Activated naive CD4-positive, alpha-beta T cell treated with anti-CD3 and anti-CD28 coated beads for 36 hours (primary cell): ENCODE measurements around the gene CROCC. TPM values are rescaled to one million over a fixed set of nuclear protein-coding genes. Genes with fewer than 3 reads are reported as not detected.

Experiments
- CTCF ChIA-PET: fragments of 350-600 bp; sonication (Branson Sonifier 250); formaldehyde crosslinking; loops from one replicate; lab custom pipeline; 2021; ENCODE audit warnings: antibody characterized with exemption; lab: Charles Lee
- DNase-seq: peaks from one replicate; pipeline ENCODE4 v3.0.0-alpha.2; 2020
- H3K27ac Mint-ChIP-seq: one replicate; pipeline ENCODE4 v1.8.0; 2021; ENCODE audit warnings: mild to moderate bottlenecking, mixed read lengths
- H3K27me3 Mint-ChIP-seq: one replicate; pipeline ENCODE4 v1.8.0; 2021; ENCODE audit warnings: low read depth, mixed read lengths
- H3K36me3 Mint-ChIP-seq: one replicate; pipeline ENCODE4 v1.8.0; 2021; ENCODE audit warnings: low read depth, mixed read lengths
- H3K4me1 Mint-ChIP-seq: one replicate; pipeline ENCODE4 v1.8.0; 2021; ENCODE audit warnings: low read depth, mixed read lengths
- H3K4me3 Mint-ChIP-seq: one replicate; pipeline ENCODE4 v1.8.0; 2021; ENCODE audit warnings: mild to moderate bottlenecking, moderate library complexity, mixed read lengths
- H3K9me3 Mint-ChIP-seq: one replicate; pipeline ENCODE4 v1.8.0; 2021; ENCODE audit warnings: mixed read lengths
- intact Hi-C: fragments of 100-400 bp; cut with micrococcal nuclease; formaldehyde crosslinking; loops from one replicate; pipeline ENCODE4 v1.15.1; 2023
- total RNA-seq, 2 experiments: library from RNA; stranded (reverse); gene quantifications; one replicate each; pipeline ENCODE4 v1.2.3, GENCODE V29; 2021

CROCC gene
- total RNA-seq, 2 experiments from 2014 or later, result 15.5 to 15.7 TPM

DNA sequence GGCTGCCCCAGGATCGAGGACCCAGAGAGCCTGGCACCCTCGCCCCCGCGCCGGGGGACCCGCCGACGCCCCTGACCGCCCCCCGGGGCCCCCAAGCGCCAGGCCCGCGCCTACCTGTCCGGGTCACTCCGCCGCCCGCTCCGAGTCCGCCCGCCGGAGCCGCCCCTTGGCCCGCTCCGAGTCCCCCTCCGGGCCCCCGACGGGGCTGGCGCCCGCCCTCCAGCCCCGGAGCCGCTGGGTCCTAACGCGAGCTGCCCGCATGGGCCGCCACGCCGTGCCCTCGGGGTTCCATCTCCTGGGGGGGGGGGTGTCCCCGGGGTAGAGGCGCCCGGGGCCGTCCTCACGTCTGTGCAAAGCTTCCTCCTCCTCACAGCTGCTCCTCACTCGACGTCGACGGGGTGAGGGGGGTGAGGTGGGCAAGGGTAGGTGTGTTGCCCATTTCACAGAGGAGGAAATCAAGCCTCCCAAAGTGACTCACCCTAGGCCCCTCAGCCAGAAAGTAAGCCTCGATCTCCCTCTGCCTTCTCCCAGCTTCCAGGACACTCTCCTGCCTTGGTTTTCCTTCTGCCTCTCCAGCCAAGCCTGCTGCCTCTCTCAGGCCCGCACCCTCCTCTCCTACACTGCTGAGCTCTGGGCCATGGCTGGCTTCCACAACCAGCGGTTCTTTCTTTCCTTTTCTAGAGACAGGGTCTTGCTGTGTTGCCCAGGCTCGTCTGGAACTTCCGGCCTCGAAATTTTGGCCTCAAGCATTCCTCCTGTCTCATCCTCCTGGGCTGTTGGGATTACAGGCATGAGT lies 58.9 kb downstream of the CROCC start, which contains the start of gene MFAP2:
Gene MFAP2, minus strand, starts transcription at position 148 of the 796 bp plus-strand sequence. CDS start 2,347 bp downstream, outside the sequence.
- H3K36me3 Mint-ChIP-seq, result peaks cover under 1% of the 10 kb centered on the region
- H3K27me3 Mint-ChIP-seq, result peaks cover 24% of the 10 kb centered on the region
- H3K4me3 Mint-ChIP-seq, result peak within 1 kb of the TSS; percentile 44
- CTCF ChIA-PET, result interaction anchor here (1.3 kb wide), 1 partner anchor 29 kb away, joined by 3 read pairs; no protein-coding TSS in a partner anchor
- intact Hi-C loops, result no loop called here
- DNase-seq, result peak; percentile 11
- no peaks in the 10 kb centered on the region for H3K9me3 Mint-ChIP-seq
- peaks cover 11% of the 10 kb centered on the region for H3K4me1 Mint-ChIP-seq
- no peak within 1 kb of the TSS for H3K27ac Mint-ChIP-seq

DNA sequence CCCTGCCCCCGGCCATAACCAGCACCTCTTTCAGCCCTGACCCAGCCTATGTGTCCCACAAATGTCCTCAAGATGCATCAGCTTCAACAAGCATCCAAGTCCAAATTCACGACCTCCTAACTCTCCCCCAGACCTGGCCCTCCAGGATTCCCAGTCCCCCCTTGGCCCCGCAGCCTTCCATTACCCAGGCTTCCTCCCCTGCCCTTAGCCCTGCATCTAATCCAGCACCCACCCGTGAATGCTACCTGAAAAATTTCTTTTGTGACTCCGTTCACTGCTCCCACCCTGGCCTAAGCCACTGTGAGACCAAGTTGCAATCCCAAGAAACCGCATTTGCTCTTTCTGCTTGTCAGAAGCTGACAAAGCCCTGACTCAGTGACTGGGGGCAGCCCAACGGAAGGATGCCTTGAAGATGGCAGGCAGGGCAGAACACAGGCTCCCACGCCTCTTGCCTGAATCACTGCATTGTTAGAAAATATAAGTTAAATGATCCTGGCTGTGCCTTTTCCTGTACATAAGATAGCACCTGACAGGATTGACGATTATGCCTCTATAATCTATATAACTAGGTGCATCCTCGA lies 59.6 kb downstream of the CROCC start:
- peak overlapping the region; percentile 44 for H3K4me3 Mint-ChIP-seq
- no peaks in the 10 kb centered on the region for H3K9me3 Mint-ChIP-seq
- no peak for DNase-seq
- H3K4me1 Mint-ChIP-seq, result peaks cover 11% of the 10 kb centered on the region
- CTCF ChIA-PET, result interaction anchor here (0.6 to 1.3 kb wide), 2 partner anchors 21 to 30 kb away, joined by 3 read pairs; no protein-coding TSS in a partner anchor
- peaks cover 24% of the 10 kb centered on the region for H3K27me3 Mint-ChIP-seq
- intact Hi-C loops, result no loop called here
- no peak overlapping the region for H3K27ac Mint-ChIP-seq
- peaks cover 4% of the 10 kb centered on the region for H3K36me3 Mint-ChIP-seq

DNA sequence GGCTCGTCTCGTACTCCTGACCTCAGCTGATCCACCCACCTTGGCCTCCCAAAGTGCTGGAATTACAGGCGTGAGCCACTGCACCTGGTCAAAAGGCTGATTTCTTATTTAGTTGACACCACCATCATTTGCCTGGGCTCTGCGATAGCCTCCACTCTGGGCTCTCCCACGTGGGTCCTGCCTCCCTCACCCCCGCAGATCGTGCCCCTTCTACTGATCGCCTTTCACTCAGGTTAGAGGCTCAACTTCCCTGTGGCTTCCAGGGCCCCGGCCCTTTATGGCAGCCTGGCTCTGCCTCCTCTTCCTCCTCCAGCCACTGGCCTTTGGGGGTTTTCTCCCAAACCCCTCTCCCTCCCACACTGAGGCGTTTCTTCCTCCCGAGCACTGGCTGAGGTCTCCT lies 61.2 kb downstream of the CROCC start:
- H3K4me3 Mint-ChIP-seq, result no peak overlapping the region
- peaks cover 24% of the 10 kb centered on the region for H3K27me3 Mint-ChIP-seq
- peaks cover 8% of the 10 kb centered on the region for H3K36me3 Mint-ChIP-seq
- no peaks in the 10 kb centered on the region for H3K9me3 Mint-ChIP-seq
- H3K4me1 Mint-ChIP-seq, result peaks cover 11% of the 10 kb centered on the region
- intact Hi-C loops, result no loop called here
- DNase-seq, result no peak
- CTCF ChIA-PET, result interaction anchor here (0.7 kb wide), 1 partner anchor 59 kb away, joined by 7 read pairs; no protein-coding TSS in a partner anchor
- no peak overlapping the region for H3K27ac Mint-ChIP-seq

DNA sequence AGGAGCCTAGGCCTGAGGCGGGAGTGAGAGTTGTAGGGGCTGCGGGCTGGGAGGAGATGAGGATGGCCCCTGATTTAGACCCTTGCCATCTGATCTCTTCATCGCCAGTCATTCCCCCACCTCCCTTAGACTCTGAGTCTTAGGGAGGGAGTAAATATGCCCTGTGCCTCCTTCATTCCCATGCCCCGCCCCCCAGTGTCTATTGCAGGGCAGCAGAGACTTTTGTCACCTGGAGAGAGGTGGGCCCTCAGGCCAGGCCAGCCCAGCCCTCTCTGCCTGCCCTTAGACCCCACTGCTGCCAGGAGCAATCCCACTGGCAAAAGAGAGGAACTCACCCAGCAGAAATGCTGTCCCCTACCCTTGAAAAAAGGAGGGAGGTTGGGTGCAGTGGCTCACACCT lies 61.9 kb downstream of the CROCC start:
- H3K4me1 Mint-ChIP-seq, result peaks cover 11% of the 10 kb centered on the region
- CTCF ChIA-PET, result no interaction called here
- intact Hi-C loops, result no loop called here
- peaks cover 10% of the 10 kb centered on the region for H3K36me3 Mint-ChIP-seq
- H3K27me3 Mint-ChIP-seq, result peaks cover 24% of the 10 kb centered on the region
- DNase-seq, result no peak
- no peaks in the 10 kb centered on the region for H3K9me3 Mint-ChIP-seq
- no peak overlapping the region for H3K4me3 Mint-ChIP-seq
- no peak overlapping the region for H3K27ac Mint-ChIP-seq

DNA sequence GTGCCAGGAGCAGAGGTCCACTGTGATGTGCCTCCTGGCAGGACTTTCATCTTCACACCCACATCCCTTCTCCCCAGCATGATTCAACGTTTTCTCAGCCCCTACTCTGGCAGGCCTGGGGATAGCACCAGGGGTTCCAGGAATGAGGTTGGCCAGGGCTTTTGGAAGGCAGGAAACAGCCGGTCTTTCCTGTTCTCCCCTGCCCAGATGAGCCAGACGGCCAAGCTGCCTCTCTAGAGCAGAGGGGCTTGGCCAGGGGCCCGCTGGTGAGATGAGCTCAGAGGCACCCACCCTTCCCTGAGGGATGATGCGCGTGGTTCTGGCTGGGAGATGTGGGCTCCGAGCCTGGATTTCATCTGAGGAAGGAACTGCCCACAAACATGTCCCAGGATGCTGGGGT lies 63.0 kb downstream of the CROCC start:
- DNase-seq, result no peak
- CTCF ChIA-PET, result no interaction called here
- intact Hi-C loops, result no loop called here
- Mint-ChIP-seq H3K9me3 (no peaks in the 10 kb centered on the region), H3K27me3 (peaks cover 20% of the 10 kb centered on the region), H3K36me3 (peaks cover 14% of the 10 kb centered on the region), H3K4me3 (no peak overlapping the region), H3K4me1 (peaks cover 11% of the 10 kb centered on the region), H3K27ac (no peak overlapping the region)

DNA sequence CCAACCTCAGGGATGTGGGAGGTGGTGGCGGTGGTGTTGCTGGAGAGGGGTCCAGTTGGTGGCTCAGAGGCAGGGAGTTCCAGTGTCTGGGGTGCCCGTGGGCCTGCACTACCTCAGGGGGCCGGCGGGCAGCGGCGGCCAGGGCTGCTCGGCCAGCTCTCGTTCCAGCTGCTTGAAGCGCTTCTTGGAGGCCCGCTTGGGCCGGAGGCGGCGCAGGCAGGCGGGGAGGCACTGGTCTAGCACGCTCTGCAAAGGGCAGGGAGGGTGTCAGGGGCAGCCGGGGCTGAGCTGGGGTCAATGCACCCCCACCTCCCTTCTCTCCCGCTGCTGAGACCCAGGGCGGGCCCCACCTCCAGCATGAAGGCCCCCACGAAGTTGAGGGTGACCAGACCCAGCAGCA lies 64.4 kb downstream of the CROCC start:
- Mint-ChIP-seq H3K4me3 (no peak overlapping the region), H3K27me3 (peaks cover 13% of the 10 kb centered on the region), H3K36me3 (peaks cover 14% of the 10 kb centered on the region), H3K4me1 (peaks cover 3% of the 10 kb centered on the region), H3K9me3 (no peaks in the 10 kb centered on the region), H3K27ac (no peak overlapping the region)
- CTCF ChIA-PET, result interaction anchor here (0.6 kb wide), 1 partner anchor 15 kb away, joined by 3 read pairs; no protein-coding TSS in a partner anchor
- intact Hi-C loops, result no loop called here
- DNase-seq, result no peak

DNA sequence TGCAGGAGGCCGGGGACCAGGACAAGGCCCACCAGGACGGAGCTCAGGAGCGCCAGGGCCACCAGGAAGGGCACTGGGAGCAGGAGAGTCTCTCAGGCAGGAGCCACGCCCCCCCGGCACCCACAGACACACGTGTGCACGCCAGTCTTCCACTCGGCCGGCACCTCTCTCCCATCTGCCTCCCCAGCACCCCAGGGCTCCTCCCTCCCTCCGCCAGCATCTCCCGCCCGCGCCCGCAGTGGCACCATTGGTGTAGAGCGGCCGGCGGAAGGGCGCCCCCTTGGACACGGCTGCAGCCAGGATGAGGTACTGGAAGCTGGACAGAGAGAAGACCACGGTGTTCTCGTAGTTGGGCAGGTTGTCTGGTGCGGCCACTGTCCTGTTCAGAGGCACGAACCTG lies 64.8 kb downstream of the CROCC start:
- Mint-ChIP-seq H3K36me3 (peaks cover 14% of the 10 kb centered on the region), H3K27ac (no peak overlapping the region), H3K4me3 (no peak overlapping the region), H3K9me3 (no peaks in the 10 kb centered on the region), H3K4me1 (no peaks in the 10 kb centered on the region), H3K27me3 (peaks cover 8% of the 10 kb centered on the region)
- DNase-seq, result no peak
- CTCF ChIA-PET, result no interaction called here
- intact Hi-C loops, result no loop called here

DNA sequence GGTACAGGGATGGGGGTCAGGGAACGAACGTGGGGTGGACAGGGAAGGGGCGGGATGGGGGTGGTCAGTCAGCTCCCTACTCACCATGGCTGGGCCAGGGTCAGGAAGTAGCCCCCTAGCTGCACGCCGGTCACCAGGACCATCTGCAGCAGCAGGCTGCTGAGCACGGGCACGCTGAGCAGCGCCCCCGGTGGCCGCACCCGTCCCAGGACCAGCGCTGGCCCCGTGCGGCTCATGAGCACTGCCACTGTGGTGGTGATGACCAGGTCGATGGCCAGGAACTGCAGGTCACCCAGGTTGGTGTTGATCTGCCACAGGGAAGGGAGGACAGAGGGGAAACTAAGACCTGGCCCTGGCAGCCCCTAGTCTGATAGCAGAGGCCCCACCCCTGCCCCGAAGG lies 65.2 kb downstream of the CROCC start:
- no peak for DNase-seq
- no peak overlapping the region for H3K4me3 Mint-ChIP-seq
- no peaks in the 10 kb centered on the region for H3K4me1 Mint-ChIP-seq
- H3K36me3 Mint-ChIP-seq, result peaks cover 14% of the 10 kb centered on the region
- no peaks in the 10 kb centered on the region for H3K9me3 Mint-ChIP-seq
- no peak overlapping the region for H3K27ac Mint-ChIP-seq
- peaks cover 8% of the 10 kb centered on the region for H3K27me3 Mint-ChIP-seq
- CTCF ChIA-PET, result no interaction called here
- intact Hi-C loops, result no loop called here

DNA sequence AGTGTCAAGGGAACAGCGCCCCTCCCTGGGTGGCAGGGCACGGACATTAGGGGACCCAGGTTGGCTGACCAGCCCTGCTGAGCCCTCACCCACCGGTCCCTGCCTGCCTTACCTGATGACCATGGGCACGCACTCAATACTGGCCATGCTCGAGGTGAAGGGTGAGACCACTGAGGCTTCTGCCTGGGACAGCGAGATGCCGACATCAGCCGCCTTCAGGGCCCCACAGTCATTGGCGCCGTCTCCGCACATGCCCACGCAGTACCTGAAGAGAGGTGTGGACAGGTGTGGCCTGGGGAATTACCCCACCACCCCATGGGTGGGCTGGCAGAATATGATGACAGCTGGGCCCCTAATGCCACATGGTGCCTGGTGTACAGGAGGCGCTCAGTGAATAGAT lies 66.5 kb downstream of the CROCC start:
- intact Hi-C loops, result no loop called here
- no peak for DNase-seq
- H3K4me3 Mint-ChIP-seq, result no peak overlapping the region
- CTCF ChIA-PET, result no interaction called here
- no peaks in the 10 kb centered on the region for H3K9me3 Mint-ChIP-seq
- H3K27me3 Mint-ChIP-seq, result peaks cover 3% of the 10 kb centered on the region
- peaks cover 14% of the 10 kb centered on the region for H3K36me3 Mint-ChIP-seq
- H3K27ac Mint-ChIP-seq, result no peak overlapping the region
- no peaks in the 10 kb centered on the region for H3K4me1 Mint-ChIP-seq

DNA sequence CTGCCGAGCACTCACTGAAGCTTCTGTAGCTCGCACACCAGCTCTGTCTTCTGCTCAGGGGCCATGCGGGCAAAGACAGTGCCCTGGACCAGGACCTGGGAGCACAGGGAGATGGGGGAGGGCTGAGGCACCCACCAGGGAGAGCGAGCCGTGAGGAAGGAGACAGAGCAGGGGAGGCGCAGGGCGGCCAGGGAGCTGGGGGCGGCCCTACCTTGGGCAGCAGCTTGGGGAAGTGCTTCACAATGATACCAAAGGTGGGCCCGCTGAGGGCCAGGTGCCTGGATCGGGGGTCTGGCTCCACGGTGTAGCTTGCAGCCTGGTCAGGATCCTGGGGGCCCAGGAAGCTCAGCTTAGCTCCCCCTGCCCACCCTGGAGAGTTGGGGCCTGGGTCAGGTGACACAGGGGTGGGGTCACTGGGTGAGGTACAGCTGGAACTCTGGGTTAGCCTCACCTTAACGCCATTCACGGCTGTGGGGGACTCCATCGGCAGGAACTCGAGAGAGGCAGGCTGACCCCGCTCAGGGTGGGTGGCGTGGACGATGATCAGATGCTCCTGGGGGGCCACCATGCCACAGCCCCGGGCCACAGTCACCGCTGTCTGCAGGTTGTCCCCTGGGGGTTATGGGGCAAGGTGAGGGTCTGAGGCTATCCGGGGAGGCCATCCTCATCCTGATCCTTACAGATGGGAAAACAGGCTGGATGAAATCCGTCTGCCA lies 68.1 kb downstream of the CROCC start:
- Mint-ChIP-seq H3K36me3 (peaks cover 15% of the 10 kb centered on the region), H3K9me3 (no peaks in the 10 kb centered on the region), H3K4me1 (no peaks in the 10 kb centered on the region), H3K27me3 (no peaks in the 10 kb centered on the region), H3K27ac (no peak overlapping the region), H3K4me3 (no peak overlapping the region)
- intact Hi-C loops, result no loop called here
- CTCF ChIA-PET, result interaction anchor here (0.6 to 1.2 kb wide), 2 partner anchors 23 to 29 kb away, joined by 3 to 4 read pairs; no protein-coding TSS in a partner anchor
- DNase-seq, result no peak

DNA sequence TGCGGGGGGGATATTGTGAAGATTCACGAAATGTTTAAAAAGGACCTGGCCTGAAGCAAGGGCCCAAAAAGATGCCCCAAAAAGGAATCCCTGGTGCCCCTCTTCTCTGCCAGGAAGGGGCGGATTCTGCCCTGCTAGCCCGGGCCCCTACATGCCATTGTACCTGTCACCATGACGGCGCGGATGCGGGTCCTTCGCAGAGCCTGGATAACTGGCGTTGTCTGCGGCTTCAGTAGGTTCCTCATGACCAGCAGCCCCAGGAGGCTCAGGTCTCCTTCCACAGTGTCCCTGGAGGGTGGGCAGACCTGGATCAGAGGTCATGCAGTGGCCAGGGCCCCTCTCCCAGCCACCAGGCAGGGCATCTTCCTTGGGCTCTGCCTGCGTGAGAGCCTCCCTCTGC lies 69.8 kb downstream of the CROCC start:
- Mint-ChIP-seq H3K27ac (no peak overlapping the region), H3K4me1 (no peaks in the 10 kb centered on the region), H3K9me3 (no peaks in the 10 kb centered on the region), H3K36me3 (peaks cover 16% of the 10 kb centered on the region), H3K4me3 (no peak overlapping the region), H3K27me3 (no peaks in the 10 kb centered on the region)
- CTCF ChIA-PET, result no interaction called here
- no peak for DNase-seq
- intact Hi-C loops, result no loop called here

DNA sequence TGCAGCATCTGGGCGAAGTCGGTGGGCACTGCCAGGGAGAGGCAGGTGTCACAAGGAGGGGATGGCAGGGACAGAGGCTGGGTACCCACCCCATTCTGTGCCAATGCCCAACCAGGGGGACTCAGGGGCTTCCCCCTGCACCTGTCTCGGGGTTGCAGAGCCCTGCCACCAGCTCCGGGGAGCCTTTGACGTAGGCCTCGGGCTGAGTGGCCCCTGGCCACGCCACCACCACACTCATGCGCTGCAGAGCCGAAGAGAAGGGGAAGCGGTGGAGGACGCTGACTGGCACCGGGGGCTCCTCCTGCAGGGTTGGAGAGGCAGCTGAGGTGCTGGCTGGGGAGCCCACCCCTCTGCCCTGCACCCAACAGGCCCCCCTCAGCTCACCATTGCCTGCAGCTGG lies 70.4 kb downstream of the CROCC start:
- no peaks in the 10 kb centered on the region for H3K27me3 Mint-ChIP-seq
- DNase-seq, result no peak
- H3K36me3 Mint-ChIP-seq, result peaks cover 16% of the 10 kb centered on the region
- H3K9me3 Mint-ChIP-seq, result no peaks in the 10 kb centered on the region
- intact Hi-C loops, result no loop called here
- no peak overlapping the region for H3K27ac Mint-ChIP-seq
- CTCF ChIA-PET, result no interaction called here
- no peaks in the 10 kb centered on the region for H3K4me1 Mint-ChIP-seq
- H3K4me3 Mint-ChIP-seq, result no peak overlapping the region
